Activated T-helper 1 cell treated with anti-CD3 and anti-CD28 coated beads, Interleukin-2, amount 50 U/mL, for 16 hours (primary cell): ENCODE results near the gene CHST13.
"Not testable (repeated sequence)": the region's sequence is repeated elsewhere in the genome, so short reads cannot be mapped to it uniquely, and the experiment has no call there.

Experiments used
- DNase-seq, 2 donors: peaks; one replicate each; pipeline ENCODE4 v3.0.0-alpha.2; 2020; ENCODE audit warnings: low read depth in 1 of 2, low spot score in 1 of 2

Gene CHST13

DNA sequence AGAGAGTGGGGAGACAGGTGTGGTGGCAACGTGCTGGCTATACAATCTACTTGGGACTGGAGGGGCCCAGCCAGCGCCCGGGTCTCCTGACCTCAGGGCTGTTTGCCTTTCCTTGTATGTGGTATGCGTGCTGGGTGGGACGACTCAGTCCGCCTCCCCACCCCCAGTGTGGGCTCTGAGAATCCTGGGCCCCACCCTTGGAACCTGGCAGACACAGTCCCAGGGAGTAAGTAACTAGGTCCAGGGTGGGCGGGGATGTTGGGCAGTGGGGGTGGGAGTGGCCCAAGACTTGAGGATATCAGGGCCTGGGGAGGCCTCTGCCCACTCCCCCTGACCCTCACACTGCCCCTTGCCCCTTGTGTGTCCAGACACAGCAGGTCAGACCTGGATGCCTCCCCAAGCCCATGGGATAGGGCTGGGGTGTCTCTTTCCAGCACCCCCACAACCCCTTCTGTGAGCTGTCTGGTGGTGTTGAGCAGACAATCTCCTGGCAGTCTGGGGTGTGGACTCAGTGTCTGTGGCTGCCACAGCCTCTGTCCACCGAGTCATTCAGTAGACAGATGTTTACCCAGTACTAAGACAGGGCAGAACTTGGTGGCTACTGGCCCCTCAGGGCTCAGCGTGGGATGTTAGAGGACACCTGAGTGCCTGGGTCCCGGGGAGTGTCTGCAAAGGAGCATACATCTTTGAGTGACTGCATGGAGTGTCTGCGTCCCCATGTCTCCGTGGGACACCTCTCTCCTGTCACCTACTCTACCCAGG is 1.3 kb downstream of the CHST13 start:
- no peak for DNase-seq

DNA sequence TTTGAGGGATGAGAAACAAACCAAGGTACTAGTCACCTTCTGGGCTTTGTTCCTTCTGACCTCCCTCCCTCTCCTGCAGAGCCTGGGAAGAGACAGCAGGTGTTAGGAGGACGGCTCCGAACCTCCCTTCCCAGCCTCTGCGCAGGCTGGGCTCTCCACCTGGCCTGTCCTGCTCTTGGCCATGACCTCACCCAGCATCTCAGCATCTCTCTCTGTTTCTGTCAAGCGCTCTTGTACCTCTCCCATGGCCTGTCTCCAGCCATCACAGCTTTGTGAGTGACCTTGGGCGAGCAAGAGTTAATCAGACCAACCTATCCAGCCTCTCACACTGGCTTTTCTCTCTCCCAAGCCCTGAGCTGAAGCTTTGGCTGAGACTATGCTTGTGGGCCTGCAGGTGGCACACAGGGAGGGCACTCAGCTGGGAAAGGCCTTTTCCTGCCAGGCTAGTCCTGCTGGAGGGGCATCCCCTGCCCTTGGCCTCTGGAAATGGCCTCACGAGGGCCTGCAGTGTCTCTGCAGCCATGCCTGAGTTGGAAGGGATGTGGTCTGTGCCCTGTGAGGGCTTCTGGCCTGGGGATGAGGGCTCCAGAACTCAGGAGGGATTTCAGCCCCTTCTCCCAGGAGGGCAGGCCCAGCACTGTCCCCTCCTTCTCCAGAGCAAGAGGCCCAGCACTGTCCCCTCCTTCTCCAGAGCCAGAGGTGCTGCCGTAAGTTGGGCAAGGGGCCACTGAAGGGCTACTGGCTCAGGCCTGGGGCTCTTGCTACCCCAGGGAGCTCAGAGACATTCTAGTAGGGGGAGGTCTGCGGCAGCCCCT is 2.1 kb downstream of the CHST13 start:
- DNase-seq = no peak

DNA sequence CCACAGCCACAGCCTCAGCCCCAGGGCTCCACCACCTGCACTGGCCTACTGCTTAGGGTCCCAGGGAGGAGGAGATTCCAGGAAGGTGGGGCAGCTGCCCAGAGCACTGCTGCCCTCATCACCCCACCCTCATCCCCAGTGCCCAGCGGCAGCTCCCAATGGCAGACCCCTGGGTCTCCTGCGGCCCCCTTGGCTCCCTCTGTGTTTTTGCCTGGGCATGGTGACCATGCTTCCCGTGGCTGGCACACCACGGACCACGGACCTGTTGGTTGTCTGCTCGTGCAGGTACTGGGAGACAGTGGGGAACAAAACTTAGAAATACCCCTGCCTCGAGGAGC is 2.7 kb downstream of the CHST13 start:
- no peak for DNase-seq

DNA sequence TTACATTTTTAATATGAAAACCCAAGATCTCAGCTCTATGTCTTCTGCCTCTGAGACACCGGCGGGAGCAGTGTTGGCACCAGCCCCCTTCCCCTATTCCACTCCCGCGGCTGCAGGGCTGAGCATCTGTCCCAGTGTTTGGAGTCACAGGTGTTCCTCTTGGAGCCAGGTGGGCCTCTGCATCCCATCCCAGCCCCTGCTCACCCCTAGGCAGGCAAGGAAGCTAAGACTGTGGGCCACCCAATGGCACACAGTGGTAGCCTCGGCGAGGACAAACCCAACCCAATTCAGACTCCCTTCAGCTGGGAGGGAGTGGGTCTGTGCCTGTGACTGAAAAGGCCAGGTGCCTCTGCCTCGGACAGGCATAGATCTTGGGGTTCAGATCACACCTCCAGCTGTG is 3.1 kb downstream of the CHST13 start:
- no peak for DNase-seq

DNA sequence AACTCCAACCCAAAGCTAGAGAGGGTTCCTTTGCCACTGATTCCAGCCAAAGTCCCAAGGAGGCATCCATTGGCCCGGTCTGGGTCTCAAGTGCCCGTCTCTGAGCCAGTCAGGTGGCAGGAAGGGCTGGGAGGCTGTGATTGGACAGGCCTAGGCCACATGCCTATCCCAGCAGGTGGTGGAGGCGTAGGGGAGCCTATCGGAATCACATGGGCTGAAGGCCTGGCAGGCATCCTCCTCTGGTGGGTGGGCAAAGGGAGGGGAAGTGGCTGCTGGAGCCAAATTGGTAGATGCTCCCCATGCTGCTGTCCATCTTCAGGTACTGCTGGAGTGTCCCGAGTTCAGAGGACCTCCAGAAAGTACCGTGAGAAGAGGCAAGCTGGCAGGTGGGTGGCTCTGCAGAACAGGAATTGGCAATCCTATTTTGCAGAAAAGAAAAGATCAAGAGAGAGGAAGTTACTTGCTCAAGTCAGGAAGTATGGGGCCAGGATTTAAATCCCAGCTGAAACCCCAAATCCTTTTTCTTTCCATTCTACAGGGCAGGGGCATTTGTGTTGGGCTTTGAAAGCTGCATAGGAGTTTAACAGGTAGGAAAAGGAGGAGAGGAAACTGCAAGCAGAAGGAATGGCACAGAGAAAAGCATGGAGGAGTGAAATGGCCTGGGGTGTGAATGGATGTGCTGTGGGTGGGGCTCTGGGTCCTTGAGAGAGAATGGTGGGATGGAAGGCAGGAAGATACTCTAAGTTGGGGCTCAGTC is 3.7 kb downstream of the CHST13 start:
- DNase-seq = no peak

DNA sequence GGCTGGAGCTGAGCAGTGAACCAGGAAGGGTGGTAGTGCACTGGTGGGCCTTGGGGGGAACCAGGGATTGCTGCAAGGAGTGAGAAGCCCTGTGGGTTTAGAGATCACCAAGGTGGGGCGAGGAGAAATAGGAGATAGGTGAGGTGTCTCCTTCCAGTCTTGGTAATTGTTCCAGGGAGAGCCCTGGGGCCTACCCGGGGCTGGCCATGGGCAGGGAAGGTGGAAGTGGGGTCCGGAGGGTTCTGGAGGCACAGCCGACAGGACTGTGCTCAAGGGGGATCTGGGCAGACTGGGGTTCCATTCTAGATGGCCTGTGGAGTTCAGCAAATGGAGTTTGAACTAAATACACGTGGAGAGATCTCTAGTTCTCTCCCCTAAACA is 4.5 kb downstream of the CHST13 start:
- no peak for DNase-seq

DNA sequence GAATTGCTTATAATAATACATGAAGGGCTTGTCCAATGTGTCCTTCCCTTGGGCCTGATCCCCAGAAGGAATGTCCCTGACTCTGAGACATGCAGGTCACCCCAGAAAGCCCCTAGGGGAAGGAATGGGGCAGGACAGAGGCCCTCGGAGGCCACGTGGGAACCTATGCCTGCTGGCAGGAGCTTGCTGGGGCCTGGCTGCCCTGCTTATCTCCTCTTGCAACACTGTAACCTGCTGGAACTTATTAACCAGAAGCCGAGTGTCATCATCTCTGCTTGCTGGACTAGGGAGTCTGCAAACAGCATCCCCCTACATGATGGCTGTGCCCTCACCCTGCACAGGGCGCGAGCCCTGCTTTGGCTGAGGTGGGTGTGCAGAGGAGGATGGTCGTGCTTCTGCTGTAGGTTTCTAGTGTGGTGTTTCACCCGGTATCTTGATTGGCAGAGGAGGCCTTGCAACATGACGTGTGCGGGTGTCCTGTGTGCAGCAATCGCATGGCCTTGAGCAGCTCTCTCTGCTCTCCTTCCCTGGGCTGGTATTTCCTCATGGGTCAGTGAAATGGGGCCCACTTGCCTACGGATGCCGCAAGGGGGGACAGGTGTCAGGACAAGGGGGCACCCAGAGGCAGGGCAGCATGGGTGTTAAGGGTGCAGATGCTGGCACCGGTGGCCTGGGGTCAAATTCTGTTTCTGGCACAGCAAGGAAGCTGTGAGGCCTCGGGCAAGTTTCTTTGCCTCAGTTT is 5.0 kb downstream of the CHST13 start:
- no peak for DNase-seq

DNA sequence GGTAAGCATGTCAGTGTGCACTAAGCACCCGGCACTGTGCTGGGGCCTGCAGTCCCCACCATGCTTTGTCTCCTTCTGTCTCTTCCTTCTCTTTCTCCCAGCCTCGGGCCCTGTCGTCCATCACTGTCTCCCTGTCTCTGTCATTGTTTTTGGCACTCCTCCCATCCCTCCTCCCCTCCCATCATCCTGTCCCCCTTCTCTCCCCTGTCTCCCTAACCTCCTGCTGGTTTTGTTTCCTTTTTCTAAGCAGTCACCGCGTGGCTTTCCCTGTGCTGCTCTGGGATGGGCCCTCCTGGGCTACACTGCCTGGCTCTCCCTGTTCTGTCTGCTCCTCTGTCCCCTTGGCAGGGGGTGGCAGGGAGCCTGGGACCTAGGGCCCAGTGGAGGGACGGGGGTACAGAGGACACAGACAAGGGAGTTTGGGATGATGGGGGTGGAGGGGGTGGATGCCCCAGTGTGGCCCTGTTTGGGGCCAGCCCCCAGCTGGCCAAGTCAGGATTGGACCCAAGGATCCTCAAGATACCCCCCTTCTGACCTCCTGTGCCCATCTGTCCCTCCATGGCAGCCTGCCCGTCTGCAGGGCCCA is 5.7 kb downstream of the CHST13 start:
- no peak for DNase-seq

DNA sequence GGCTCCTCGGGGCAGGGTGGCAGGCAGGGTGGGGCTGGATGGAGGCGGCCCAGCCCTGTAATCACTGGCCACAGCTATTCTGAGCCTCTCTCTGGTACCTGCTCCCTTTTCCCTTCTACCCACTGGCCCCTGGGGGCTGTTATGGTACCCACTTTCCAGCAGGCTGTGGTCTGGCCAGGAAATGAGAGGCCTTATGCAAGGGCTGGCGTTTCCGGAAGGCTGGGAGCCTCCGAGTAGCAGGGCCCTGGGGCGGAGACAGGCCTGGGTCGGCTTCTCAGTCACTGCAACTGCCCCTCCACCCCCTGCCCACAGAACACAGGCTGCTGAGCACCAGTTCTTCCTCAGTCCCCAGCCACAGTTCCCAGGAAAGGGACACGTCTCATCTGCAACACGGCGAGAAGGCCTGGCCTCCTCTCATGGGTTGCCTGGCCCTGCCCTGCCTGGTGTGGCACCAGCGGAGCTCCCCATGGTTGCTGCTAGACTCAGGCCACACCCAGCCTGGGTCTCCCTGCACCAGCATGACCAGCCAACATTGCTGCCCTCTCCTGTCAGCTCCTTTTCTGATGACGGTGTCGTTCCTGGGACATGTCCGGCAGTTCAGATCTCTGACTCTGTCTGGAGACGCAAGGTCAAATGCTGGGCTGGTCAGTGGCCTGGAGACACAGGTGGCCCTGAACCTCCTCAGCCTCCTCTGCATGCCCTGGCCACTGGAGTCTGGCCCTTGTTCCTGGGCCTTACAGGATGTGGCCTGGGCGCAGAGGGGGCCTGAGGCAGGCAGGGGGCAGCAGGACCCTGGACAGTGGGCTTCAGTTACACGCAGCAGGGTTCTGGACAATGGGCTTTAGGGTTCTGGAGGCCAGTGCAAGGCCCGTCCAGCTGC is 6.5 kb downstream of the CHST13 start:
- DNase-seq = no peak

DNA sequence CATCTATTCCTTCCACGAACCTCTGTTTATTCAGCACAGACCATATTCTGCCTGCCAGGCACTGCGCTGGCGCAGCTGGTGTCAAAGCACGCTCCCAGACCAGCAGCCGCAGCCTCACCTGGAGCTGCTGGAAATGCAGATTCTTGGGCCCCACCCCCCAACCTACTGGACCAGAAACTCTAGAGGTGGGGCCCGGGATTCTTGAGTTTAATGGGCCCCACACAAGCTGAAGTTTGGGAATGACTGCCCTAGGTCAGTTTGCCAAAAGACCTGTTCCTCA is 7.0 kb downstream of the CHST13 start:
- DNase-seq = no peak

DNA sequence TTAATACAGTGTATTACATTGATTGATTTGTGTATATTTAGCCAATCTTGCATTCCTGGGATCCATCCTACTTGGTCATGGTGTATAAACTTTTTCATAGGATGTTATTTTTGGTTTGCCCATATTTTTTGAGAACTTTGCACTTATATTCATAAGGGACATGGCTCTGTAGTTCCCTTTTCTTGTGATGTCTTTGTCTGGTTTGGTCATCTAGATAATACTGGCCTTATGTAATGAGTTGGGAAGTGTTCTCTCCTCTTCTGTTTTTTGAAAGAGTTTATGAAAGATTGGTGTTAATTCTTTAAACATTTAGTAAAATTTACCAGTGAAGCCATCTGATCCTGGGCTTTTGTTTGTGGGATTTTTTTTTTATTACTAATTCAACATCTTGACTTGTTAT is 9.6 kb downstream of the CHST13 start:
- no peak for DNase-seq

DNA sequence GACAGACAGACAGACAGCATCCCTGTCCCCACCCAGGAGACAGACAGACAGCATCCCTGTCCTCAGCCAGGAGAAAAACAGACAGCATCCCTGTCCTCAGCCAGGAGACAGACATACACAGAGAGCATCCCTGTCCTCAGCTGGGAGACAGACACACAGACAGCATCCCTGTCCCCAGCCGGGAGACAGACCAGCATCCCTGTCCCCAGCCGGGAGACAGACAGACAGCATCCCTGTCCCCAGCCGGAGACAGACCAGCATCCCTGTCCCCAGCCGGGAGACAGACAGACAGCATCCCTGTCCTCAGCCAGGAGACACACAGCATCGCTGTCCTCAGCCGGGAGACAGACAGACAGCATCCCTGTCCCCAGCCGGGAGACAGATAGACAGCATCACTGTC is 10.8 kb downstream of the CHST13 start:
- not testable (repeated sequence) for DNase-seq

DNA sequence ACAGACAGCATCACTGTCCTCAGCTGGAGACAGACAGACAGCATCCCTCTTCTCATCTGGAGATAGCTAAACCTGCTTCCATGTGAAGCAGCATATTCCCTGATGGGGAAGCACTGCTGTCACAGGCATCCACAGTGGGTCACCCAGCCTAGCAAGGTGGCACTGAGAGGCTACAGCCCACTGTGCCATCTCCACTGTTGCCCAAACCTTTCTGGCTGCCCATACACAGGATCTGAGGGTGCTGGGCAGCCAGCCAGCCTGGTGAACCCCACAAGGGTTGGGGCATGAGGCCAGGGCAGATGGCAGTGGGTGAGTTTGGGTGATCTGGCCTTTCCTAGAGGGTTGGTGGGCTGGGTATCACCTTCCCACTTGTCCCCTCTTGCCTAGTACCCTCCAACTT is 11.7 kb downstream of the CHST13 start:
- DNase-seq = no peak

DNA sequence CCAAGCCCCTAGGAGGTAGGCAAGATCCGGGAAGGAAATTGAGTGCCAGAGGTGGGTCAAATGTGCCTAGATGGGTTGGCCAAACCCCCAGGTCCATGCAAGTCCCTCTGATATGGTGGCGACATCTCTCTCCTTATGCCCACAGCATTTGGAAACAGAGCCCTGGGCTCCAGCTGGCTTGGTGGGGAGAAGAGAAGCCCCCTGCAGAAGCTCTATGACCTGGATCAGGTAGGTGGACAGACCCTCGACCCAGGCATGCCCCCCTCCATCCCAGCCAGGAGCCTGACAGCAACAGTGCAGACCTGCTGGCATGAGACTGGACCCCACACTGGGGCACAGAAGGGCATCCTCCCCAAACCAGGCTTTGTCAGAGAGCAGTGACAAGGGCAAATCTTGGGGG is 12.2 kb downstream of the CHST13 start:
- DNase-seq = no peak

DNA sequence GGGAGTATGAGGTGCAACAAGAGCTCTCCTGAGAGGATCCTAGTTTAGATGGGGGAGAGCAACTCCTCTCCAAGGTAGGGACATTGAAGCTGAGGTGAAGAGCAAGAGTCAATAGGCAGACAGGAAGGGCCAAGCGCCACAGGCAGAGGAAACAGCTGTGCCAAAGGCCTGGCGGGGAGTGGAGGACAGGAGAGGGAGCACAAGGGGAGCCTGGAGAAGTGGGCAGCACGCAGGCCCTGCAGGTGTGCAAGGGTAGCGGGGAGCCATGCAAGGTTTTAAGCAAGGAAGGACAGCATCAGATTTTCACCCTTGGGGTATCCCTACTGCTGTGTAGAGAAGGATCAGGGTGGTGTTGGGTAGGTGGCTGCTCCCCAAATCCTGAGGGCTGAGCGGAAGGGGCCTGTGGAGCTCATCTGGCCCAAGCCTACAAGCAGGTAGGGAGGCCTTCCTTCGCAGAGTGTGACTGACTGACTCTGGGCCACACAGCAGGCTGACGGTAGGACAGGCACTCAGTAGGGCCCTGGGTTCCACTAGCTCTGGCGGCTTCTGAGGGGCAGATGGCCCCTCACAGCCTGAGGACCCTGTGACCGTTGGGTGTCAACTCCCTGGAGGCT is 13.3 kb downstream of the CHST13 start:
- DNase-seq = no peak

DNA sequence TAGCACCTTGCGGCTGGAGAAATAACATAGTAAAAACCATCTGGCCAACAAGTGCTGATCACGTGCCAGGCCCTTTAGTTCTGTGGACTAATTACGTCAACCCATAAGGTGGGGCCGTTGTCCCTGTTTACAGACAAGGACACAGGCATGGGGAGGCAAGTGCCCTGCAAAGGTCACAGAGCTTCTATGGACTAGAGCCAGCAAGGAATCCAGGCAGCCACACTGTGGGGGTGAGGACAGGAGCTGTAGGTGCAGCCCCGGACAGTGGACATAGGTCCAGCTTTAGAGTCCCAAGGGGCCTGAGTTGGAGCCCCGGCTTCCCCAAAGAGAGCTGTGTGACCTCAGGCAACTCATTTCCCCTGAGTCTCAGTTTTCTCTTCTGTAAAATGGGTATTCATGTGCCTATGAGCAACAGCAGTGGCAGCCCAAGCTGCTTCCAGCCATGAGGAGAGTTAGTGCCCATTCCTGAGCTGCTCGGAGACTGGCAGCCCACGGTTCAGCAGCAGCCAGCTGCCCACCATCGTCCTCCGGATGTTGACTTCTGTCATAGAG is 13.9 kb downstream of the CHST13 start:
- DNase-seq = no peak

DNA sequence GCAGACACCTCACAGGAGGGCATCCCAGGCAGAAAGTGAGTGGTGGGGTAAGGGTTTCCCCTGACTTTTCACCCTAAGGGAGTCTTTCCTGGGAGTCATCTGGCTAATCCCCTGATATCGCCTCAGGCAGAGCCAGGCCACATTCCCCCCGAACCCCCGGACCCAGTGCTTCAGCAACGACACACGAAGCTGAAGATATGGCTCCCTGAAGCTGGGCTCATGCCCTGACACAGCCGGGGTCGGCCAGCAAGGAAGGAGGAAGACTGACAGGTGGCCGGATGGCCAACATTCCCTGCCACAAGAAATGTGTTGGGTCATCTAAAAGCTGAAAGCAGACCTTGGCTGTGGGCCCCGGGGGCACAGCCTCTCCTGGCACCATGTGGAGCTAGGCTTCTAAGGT is 14.4 kb downstream of the CHST13 start:
- DNase-seq = no peak

DNA sequence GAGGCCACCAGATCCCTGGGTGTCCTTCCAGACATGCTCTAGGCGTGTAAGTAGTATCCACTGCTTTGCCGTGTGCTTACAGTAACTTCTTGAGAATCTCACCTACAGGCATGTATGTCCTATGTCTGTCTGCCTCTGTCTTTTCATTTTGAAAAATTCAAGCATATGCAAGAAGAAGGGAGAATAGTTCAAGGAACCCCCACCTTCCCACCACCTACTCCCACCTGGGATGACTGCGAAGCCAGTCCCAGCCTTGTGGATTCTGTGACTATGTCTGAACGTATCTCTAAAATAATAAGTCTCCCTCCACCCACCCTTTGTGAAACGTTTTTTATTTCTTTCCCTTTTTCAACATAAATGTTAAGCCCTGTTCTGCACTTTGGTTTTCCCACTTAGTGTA is 15.0 kb downstream of the CHST13 start:
- no peak for DNase-seq

DNA sequence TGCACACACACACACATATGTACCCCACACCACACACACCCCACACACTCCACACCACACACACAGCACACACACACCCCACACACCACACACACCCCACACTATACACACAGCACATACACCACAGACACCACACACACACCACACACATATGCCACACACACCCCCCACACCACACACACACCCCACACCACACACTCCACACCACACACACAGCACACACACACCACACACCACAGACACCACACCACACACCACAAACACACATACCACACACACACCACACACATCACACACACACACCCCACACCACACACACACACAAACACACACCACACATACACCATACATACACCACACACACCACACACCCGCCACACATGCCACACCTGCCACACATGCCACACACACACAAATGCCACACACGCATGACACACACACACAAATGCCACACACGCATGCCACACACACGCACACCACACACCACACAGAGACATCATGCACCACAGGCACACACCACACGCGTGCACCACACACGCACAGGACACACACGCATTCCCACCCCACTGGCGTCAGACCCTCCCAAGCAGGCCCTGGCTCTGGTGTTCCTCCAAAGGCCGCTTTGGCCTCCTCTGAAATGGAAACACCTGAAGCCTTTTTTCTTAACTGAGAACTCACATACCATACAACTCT is 15.7 kb downstream of the CHST13 start:
- no peak for DNase-seq
